ENCODE measurements around the gene AMZ2.
"Not testable (repeated sequence)": the region's sequence is repeated elsewhere in the genome, so short reads cannot be mapped to it uniquely, and the experiment has no call there.

GRCh38 chr17:68276339-68276738 is 28.5 kb downstream of the AMZ2 start:
- TF ChIP-seq POLR2A (IDR thresholded peaks at IDR 0.05; ENCODE audit: low read depth); POLR2AphosphoS5 (IDR thresholded peaks at IDR 0.05): not testable (repeated sequence)
- TF ChIP-seq, protein P1, sequence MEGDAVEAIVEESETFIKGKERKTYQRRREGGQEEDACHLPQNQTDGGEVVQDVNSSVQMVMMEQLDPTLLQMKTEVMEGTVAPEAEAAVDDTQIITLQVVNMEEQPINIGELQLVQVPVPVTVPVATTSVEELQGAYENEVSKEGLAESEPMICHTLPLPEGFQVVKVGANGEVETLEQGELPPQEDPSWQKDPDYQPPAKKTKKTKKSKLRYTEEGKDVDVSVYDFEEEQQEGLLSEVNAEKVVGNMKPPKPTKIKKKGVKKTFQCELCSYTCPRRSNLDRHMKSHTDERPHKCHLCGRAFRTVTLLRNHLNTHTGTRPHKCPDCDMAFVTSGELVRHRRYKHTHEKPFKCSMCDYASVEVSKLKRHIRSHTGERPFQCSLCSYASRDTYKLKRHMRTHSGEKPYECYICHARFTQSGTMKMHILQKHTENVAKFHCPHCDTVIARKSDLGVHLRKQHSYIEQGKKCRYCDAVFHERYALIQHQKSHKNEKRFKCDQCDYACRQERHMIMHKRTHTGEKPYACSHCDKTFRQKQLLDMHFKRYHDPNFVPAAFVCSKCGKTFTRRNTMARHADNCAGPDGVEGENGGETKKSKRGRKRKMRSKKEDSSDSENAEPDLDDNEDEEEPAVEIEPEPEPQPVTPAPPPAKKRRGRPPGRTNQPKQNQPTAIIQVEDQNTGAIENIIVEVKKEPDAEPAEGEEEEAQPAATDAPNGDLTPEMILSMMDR (IDR thresholded peaks at IDR 0.05), result not testable (repeated sequence)
